ENCODE data around the gene CNTFR.

DNA sequence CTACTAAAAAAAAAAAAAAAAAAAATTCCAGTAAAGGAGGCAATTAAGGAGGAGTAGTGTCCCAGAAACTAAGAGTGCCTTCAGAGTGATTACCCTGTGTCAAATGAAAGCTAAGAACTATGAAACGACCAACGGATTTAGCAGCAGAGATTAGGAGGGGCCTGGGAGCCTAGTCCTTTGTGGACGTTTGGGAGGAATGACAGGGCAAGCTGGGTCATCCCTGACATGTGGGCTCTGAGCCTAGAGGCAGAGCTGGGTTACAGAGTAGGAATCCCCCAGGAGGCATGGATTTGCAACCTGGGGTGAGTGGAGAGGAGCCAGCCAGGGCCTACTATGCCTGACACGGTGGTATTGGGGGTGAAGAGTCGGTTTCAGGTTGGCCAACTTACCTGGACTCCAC, 43.6 kb upstream of the CNTFR start:
- no peak for TF ChIP-seq CTCF (IDR thresholded peaks at IDR 0.05; ENCODE audit: control extremely low read depth in 1 of 3, insufficient read depth in 1 of 3, low read depth in 1 of 3, low read length in 3 of 3)
- TF ChIP-seq CBX5 (IDR thresholded peaks at IDR 0.05; ENCODE audit: low read depth, low read length), result no peak
- TF ChIP-seq POLR2A (IDR thresholded peaks at IDR 0.05; ENCODE audit: control extremely low read depth in 1 of 2, low read depth in 2 of 2, low read length in 2 of 2), result no peak
- TF ChIP-seq CEBPB (IDR thresholded peaks at IDR 0.05; ENCODE audit: low read depth, low read length), result no peak
- no peak for TF ChIP-seq SIN3A (conservative IDR thresholded peaks at IDR 0.05 in 1 of 2, IDR thresholded peaks at IDR 0.05 in 1 of 2; ENCODE audit: low read depth in 1 of 2, low read length in 2 of 2)
- TF ChIP-seq MAFK (IDR thresholded peaks at IDR 0.05; ENCODE audit: low read depth, low read length), result no peak
- TF ChIP-seq, protein P1, sequence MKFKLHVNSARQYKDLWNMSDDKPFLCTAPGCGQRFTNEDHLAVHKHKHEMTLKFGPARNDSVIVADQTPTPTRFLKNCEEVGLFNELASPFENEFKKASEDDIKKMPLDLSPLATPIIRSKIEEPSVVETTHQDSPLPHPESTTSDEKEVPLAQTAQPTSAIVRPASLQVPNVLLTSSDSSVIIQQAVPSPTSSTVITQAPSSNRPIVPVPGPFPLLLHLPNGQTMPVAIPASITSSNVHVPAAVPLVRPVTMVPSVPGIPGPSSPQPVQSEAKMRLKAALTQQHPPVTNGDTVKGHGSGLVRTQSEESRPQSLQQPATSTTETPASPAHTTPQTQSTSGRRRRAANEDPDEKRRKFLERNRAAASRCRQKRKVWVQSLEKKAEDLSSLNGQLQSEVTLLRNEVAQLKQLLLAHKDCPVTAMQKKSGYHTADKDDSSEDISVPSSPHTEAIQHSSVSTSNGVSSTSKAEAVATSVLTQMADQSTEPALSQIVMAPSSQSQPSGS (IDR thresholded peaks at IDR 0.05; ENCODE audit: low read length), result no peak
- TF ChIP-seq FOSL1 (IDR thresholded peaks at IDR 0.05; ENCODE audit: insufficient read depth, low read depth, low read length), result no peak
- TF ChIP-seq TAF1 (IDR thresholded peaks at IDR 0.05; ENCODE audit: low read depth, low read length), result no peak
- no peak for TF ChIP-seq JUND (IDR thresholded peaks at IDR 0.05; ENCODE audit: low read length)
- TF ChIP-seq, protein P2, sequence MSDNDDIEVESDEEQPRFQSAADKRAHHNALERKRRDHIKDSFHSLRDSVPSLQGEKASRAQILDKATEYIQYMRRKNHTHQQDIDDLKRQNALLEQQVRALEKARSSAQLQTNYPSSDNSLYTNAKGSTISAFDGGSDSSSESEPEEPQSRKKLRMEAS (IDR thresholded peaks at IDR 0.05), result no peak
- no peak for TF ChIP-seq JUN (IDR thresholded peaks at IDR 0.05; ENCODE audit: low read depth, low read length)

Data from H1 (cell line).